GM12801 (cell line): ENCODE data around the gene FUT7.

ENCODE experiments used
- TF ChIP-seq, protein P1 (sequence below): IDR thresholded peaks from one replicate; pipeline ENCODE4 v1.5.1; 2011; ENCODE audit warnings: control low read depth; ENCODE audit not compliant: insufficient read length; ENCODE audit errors: extremely low read depth

FUT7 gene

DNA sequence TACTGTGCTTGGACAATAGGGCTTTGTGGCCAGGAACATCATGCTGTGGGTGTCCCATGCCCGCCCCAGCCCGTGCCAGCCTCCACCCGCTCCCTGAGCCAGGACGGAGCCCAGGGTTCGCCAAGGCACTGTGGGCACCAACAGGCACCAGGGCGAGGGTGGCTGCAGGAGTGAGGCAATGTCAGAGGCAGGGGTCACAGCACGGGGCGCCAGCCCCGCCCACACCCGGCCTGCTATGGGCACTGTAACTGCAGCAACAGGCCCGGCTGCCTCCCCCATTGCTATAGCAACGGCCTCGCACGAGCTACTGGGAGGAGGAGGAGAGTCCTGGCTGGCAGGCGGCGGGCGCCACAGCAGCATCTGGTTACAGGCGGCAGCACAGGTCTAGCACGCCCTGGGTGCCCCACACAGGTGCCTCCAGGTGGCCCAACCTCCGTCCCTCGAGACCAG is 6.3 kb downstream of the FUT7 start:
- TF ChIP-seq, protein P1, sequence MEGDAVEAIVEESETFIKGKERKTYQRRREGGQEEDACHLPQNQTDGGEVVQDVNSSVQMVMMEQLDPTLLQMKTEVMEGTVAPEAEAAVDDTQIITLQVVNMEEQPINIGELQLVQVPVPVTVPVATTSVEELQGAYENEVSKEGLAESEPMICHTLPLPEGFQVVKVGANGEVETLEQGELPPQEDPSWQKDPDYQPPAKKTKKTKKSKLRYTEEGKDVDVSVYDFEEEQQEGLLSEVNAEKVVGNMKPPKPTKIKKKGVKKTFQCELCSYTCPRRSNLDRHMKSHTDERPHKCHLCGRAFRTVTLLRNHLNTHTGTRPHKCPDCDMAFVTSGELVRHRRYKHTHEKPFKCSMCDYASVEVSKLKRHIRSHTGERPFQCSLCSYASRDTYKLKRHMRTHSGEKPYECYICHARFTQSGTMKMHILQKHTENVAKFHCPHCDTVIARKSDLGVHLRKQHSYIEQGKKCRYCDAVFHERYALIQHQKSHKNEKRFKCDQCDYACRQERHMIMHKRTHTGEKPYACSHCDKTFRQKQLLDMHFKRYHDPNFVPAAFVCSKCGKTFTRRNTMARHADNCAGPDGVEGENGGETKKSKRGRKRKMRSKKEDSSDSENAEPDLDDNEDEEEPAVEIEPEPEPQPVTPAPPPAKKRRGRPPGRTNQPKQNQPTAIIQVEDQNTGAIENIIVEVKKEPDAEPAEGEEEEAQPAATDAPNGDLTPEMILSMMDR, result no peak

DNA sequence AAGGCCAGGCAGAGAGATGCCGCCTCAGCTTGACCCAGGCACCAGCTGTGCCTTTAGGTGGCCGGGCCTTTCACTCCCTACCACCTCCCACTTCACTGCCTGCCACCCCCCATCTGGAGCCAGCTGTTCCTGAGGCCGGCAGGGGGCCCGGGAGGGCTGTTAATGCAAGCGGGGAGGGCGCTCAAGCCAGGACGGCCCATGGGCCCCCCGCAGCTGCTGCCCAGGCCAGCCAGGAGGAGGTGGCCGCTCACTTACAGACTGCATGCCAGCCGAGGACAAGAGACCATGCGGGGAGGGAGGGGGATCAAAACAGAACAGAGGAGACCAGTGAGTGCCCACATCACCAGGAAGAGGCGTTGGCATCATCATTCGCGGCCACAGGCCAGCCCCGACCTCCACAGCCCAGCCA is 8.3 kb downstream of the FUT7 start:
- TF ChIP-seq, protein P1, result no peak

DNA sequence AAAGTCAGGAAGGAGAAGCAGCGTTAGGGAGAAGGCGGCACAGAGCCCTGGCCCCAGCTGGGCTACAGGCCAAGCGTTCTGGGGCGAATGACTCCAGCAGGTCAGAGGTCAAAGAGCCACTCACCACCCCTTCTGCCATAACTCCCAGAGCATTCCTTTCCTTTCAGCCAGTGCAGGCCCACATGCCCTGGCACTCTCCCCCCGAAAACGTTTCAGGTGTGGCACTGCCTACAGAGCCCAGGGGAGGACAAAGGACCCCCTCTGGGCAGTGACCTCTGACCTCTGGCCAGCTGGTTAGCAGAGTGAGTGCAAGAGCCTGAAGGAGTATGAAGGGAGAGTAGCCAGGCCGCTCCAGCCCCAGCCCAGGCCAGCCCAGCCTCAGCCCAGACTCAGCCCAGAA is 8.7 kb downstream of the FUT7 start:
- TF ChIP-seq, protein P1, result no peak

DNA sequence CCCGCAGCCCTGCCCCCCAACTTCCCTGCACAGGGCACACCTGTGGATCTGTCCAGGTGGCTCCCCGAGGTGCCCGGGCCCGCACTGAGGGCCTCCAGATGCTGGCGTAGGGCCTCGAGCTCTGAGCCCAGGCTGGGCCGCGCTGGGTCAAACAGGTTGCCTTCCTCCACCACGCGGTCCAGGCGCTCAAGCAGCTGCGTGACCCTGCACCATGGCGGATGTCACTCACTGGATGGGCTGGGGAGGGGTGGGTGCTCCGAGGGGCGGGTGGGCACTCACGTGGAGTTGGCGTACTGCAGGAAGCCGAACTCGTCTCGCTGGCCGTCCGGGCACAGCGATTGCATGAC is 9.3 kb downstream of the FUT7 start:
- TF ChIP-seq, protein P1, result no peak

DNA sequence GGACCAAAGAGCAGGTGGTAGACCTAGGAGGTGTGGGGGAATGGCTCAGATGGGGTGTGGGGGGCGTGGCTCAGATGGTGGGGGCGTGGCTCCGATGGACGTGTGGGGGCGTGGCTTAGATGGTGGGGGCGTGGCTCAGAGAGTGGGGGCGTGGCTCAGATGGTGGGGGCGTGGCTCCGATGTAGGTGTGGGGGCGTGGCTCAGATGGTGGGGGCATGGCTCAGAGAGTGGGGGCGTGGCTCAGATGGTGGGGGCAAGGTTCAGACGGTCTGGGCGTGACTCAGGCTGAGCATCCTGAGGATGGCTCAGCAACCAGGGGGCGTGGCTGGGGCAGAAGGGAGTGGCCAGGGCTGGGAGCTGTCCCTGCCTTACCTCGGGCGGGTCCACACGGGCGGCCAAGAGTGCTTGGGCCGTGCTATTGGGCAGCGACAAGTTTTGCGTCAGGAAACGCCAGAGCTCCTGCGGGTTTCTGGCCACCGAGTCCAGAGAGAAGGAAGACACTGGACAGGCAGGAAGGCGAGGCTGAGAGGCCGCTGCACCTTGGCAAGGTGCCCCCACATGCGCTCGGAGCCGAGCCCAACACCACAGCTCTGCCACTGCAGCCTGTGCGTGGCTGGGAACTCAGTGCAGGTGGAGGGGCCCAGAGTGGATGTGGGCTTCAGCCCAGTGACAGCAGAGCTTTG is 9.8 kb downstream of the FUT7 start:
- TF ChIP-seq, protein P1, result no peak

DNA sequence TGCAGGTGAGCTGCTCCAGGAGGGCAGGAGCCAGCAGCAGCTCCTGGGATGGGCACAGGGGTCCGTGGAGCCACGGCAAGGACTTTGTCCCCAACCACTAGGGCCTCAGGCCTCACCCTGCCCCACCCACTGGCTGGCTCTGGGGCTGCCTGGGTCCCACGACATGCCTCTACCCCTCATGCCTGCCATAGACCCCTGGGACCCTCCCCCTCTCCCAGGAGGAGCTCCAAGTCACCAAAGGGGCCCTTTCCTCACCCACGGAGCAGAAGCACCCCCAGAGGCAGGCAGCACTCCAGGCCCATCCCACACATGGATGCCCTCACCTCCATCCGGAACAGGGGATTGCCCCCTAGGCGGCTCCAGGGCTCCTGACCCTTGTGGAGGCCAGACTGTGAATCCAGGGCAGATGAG is 10.3 kb downstream of the FUT7 start:
- TF ChIP-seq, protein P1, result no peak

DNA sequence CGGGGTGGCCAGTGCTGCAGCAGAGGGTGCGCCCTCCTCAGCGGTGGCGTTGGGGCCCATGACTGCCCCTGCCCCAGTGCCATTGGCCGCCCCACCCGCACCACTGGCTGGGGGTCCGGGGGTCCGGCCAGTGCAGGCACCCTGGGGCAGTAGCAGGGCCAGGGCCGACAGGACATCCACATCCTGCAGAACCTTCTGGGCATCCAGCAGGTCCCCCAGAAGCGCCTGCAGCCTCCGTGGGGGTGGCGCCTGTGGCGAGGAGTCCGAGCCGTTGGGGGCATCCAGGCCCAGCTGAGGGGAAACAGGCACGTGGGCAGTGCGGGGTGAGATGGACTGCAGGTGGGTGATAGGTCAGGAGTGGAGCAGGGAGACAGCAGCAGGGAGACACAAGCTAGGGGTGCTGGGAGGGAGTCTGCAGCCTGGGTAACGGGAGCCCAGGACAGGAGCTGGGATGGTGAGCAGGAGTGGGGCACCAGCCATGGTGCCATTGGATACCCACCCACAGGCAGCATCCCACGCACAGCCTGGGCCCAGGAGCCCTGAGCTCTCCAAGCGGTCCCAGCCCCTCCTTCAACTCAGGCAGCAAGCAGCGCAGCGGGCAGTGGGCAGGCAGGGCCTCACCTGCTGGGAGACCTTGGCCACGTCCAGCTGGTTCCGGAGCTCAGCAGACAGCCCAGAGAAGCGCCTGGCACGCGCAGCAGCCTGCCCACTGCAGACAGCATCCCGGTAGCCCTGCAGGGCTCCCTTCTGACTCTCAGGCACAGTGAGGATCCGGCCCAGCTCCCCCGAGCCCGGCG is 10.9 kb downstream of the FUT7 start:
- TF ChIP-seq, protein P1, result no peak
